H1 (cell line): ENCODE measurements around the gene TDRD3. TPM values are rescaled to one million over a fixed set of nuclear protein-coding genes. Genes with fewer than 3 reads are reported as not detected.

Experiments used
- CTCF ChIP-seq, 3 experiments: IDR thresholded peaks; 1 replicate in 2 of 3; 2 replicates in 1 of 3; pipeline versions ENCODE4 v1.5.1 to v1.6.1; 2011; ENCODE audit warnings: low read length in 3 of 3, mild to moderate bottlenecking in 3 of 3, inconsistent platforms in 2 of 3, low read depth in 1 of 3, moderate library complexity in 1 of 3; ENCODE audit not compliant: insufficient read depth in 1 of 3; ENCODE audit errors: control extremely low read depth in 1 of 3
- EP300 ChIP-seq, 2 experiments: IDR thresholded peaks; 1 replicate in 1 of 2; 2 replicates in 1 of 2; pipeline ENCODE4 v1.6.1; 2011 to 2012; ENCODE audit warnings: low read depth in 2 of 2, low read length in 2 of 2, mild to moderate bottlenecking in 2 of 2, borderline replicate concordance in 1 of 2, inconsistent platforms in 1 of 2, moderate library complexity in 1 of 2
- GTF2F1 ChIP-seq: IDR thresholded peaks from 2 replicates; pipeline ENCODE4 v1.6.1; 2012; ENCODE audit warnings: low read depth, low read length, improper control_type of control experiment, borderline replicate concordance
- HDAC6 ChIP-seq: IDR thresholded peaks from one replicate; pipeline ENCODE4 v1.7.1; 2012; ENCODE audit warnings: low read depth, mild to moderate bottlenecking, inconsistent platforms, low read length, moderate library complexity
- MAX ChIP-seq: IDR thresholded peaks from 2 replicates; pipeline ENCODE4 v1.6.1; 2012; ENCODE audit warnings: inconsistent platforms
- POU5F1 ChIP-seq: IDR thresholded peaks from 2 replicates; pipeline ENCODE4 v1.6.1; 2011; ENCODE audit warnings: low read depth, mild to moderate bottlenecking, low read length, moderate library complexity
- RAD21 ChIP-seq, 2 experiments: IDR thresholded peaks in 1 of 2; conservative IDR thresholded peaks in 1 of 2; 2 replicates each; pipeline ENCODE4 v1.6.1; 2011; ENCODE audit warnings: low read depth in 2 of 2, low read length in 2 of 2, improper control_type of control experiment in 1 of 2, inconsistent platforms in 1 of 2, mild to moderate bottlenecking in 1 of 2, moderate library complexity in 1 of 2
- polyA plus RNA-seq, 7 experiments: library from polyadenylated mRNA; depleted of rRNA in 3 of 7; stranded (reverse) in 5 of 7; unstranded in 2 of 7; fragments of >200 nt in 5 of 7; fragments of 200-250 nt in 2 of 7; gene quantifications; 1 replicate in 5 of 7; 2 replicates in 1 of 7; 4 replicates in 1 of 7; pipeline versions ENCODE4 v1.2.1 to v1.2.3, GENCODE V29; 2011 to 2013; ENCODE audit warnings: missing spikeins in 2 of 7, mixed read lengths in 2 of 7
- total RNA-seq: library from RNA; stranded (reverse); fragmentation: NEBNext Ultra II Directional; extraction: Animal tissue kit (Norgen Biotek cat#: 25700); gene quantifications from 2 replicates; pipeline ENCODE4 v1.2.1, GENCODE V29; 2021

Gene TDRD3
- total and polyA plus RNA-seq, 2 of the 8 experiments (the other 6 are each of a cell fraction or from before 2014, with no cell fraction given), result 2.5 to 14.7 TPM

GRCh38 chr13:60418954-60419353 is 21.9 kb downstream of the TDRD3 start (continued):
- no peak for TF ChIP-seq MAX
- TF ChIP-seq RAD21 (IDR thresholded peaks at IDR 0.05 in 1 of 2, conservative IDR thresholded peaks at IDR 0.05 in 1 of 2; ENCODE audit: low read depth in 2 of 2, low read length in 2 of 2), result no peak
- no peak for TF ChIP-seq GTF2F1
- TF ChIP-seq HDAC6, result no peak
- TF ChIP-seq CTCF (IDR thresholded peaks at IDR 0.05; ENCODE audit: control extremely low read depth in 1 of 3, insufficient read depth in 1 of 3, low read depth in 1 of 3, low read length in 3 of 3), result no peak
- no peak for TF ChIP-seq EP300 (IDR thresholded peaks at IDR 0.05; ENCODE audit: borderline replicate concordance in 1 of 2, low read depth in 2 of 2, low read length in 2 of 2)
- TF ChIP-seq POU5F1, result no peak
